ENCODE measurements around the gene ANAPC15.

Gene ANAPC15

GRCh38 chr11:72083414-72083813, 29.1 kb downstream of the ANAPC15 start:
- no peak for TF ChIP-seq CTCF (conservative IDR thresholded peaks at IDR 0.05; ENCODE audit: low read depth)
- CTCF ChIA-PET, result interaction anchor here (0.5 kb wide), 1 partner anchor 15 kb away, joined by 3 read pairs; no protein-coding TSS in a partner anchor
- H3K27ac ChIP-seq, result peak overlapping the region; percentile 86
- DNase-seq (ENCODE audit: low spot score), result no peak
- POLR2A ChIA-PET (ENCODE audit: low non-redundant PET), result no interaction called here

GRCh38 chr11:72081821-72082453, 30.6 kb downstream of the ANAPC15 start:
- POLR2A ChIA-PET (ENCODE audit: low non-redundant PET), result no interaction called here
- DNase-seq (ENCODE audit: low spot score), result no peak
- H3K27ac ChIP-seq, result no peak overlapping the region
- TF ChIP-seq CTCF (conservative IDR thresholded peaks at IDR 0.05; ENCODE audit: low read depth), result no peak
- CTCF ChIA-PET, result interaction anchor here (0.6 to 1.2 kb wide), 2 partner anchors 24 to 57 kb away, joined by 3 to 7 read pairs; no protein-coding TSS in a partner anchor

GRCh38 chr11:72081184-72081644, 31.3 kb downstream of the ANAPC15 start:
- ChIA-PET POLR2A (ENCODE audit: low non-redundant PET) (no interaction called here), CTCF (interaction anchor here (0.6 to 1.2 kb wide), 2 partner anchors 24 to 56 kb away, joined by 3 to 7 read pairs; no protein-coding TSS in a partner anchor)
- peak overlapping the region; percentile 89 for H3K27ac ChIP-seq
- TF ChIP-seq CTCF (conservative IDR thresholded peaks at IDR 0.05; ENCODE audit: low read depth), result no peak
- no peak for DNase-seq (ENCODE audit: low spot score)

GRCh38 chr11:72080326-72081183, 31.9 kb downstream of the ANAPC15 start, which contains the start of the genes LRRC51 and NUMA1:
Gene LRRC51 (plus strand): TSS chr11:72080850. CDS start chr11:72089084, 8,234 bp downstream.
Gene NUMA1 (minus strand): TSS chr11:72080542. CDS start chr11:72035943, 44,599 bp downstream.
- ChIA-PET CTCF (interaction anchor here (1.1 to 1.2 kb wide), 2 partner anchors 39 to 55 kb away, joined by 3 to 7 read pairs; no protein-coding TSS in a partner anchor), POLR2A (ENCODE audit: low non-redundant PET) (interaction anchor here (0.8 kb wide), 1 partner anchor 66 kb away, joined by 7 read pairs; no protein-coding TSS in a partner anchor)
- DNase-seq (ENCODE audit: low spot score), result peak; percentile 96
- TF ChIP-seq CTCF (conservative IDR thresholded peaks at IDR 0.05; ENCODE audit: low read depth), result no peak
- peak within 1 kb of the TSS; percentile 89 for H3K27ac ChIP-seq

- POLR2A ChIA-PET (ENCODE audit: low non-redundant PET), result interaction anchor here (0.8 kb wide), 1 partner anchor 65 kb away, joined by 7 read pairs; no protein-coding TSS in a partner anchor
- CTCF ChIA-PET, result interaction anchor here (1.1 kb wide), 1 partner anchor 39 kb away, joined by 3 read pairs; no protein-coding TSS in a partner anchor
- DNase-seq (ENCODE audit: low spot score), result no peak
Measured at GRCh38 chr11:72079819-72080325, 32.6 kb downstream of the ANAPC15 start.

More at GRCh38 chr11:72079819-72080325, 32.6 kb downstream of the ANAPC15 start:
- TF ChIP-seq CTCF (conservative IDR thresholded peaks at IDR 0.05; ENCODE audit: low read depth), result no peak
- H3K27ac ChIP-seq, result peak overlapping the region; percentile 89

All from RWPE1 (cell line).